GM12878 (cell line): ENCODE results near the gene HK1. TPM values are rescaled to one million over a fixed set of nuclear protein-coding genes. Genes with fewer than 3 reads are reported as not detected.
A peak's percentile ranks its signal among the peaks of the same experiment; 100 is the strongest.

Experiments used
- BCL11A ChIP-seq: IDR thresholded peaks from 2 replicates; pipeline ENCODE4 v1.6.1; 2011; ENCODE audit warnings: low read depth, low read length
- CEBPB ChIP-seq, 2 experiments: fragments of 150-350 bp in 1 of 2; IDR thresholded peaks; 2 replicates each; pipeline ENCODE4 v1.6.1; 2012 to 2014; ENCODE audit warnings: low read depth in 2 of 2, low read length in 2 of 2, borderline replicate concordance in 1 of 2, inconsistent platforms in 1 of 2
- ETV6 ChIP-seq, 2 experiments: fragments of 450-650 bp in 1 of 2; IDR thresholded peaks in 1 of 2; conservative IDR thresholded peaks in 1 of 2; 2 replicates each; pipeline ENCODE4 v1.6.1; 2014; ENCODE audit warnings: antibody characterized with exemption in 1 of 2, borderline replicate concordance in 1 of 2, low read depth in 1 of 2, mild to moderate bottlenecking in 1 of 2, moderate library complexity in 1 of 2
- GABPA ChIP-seq: IDR thresholded peaks from 2 replicates; pipeline ENCODE4 v1.6.1; 2014; ENCODE audit warnings: antibody characterized with exemption, low read depth, mild to moderate bottlenecking, inconsistent platforms
- HDAC6 ChIP-seq: fragments of 200-600 bp; sonication (generic); IDR thresholded peaks from one replicate; pipeline ENCODE4 v1.8.0; 2017; ENCODE audit warnings: antibody characterized with exemption; ENCODE audit not compliant: unreplicated experiment
- KDM1A ChIP-seq: fragments of 200-600 bp; sonication (generic); IDR thresholded peaks from 2 replicates; pipeline ENCODE4 v1.6.1; 2016; ENCODE audit warnings: borderline replicate concordance
- MYC ChIP-seq: IDR thresholded peaks from 2 replicates; pipeline ENCODE4 v1.6.1; 2011; ENCODE audit warnings: mild to moderate bottlenecking, low read length, moderate library complexity, inconsistent platforms; ENCODE audit not compliant: insufficient read depth, insufficient replicate concordance, insufficient read length, severe bottlenecking
- NFIC ChIP-seq: IDR thresholded peaks from 2 replicates; pipeline ENCODE4 v1.6.1; 2012; ENCODE audit warnings: low read depth, mild to moderate bottlenecking, inconsistent platforms, low read length, moderate library complexity
- NFYA ChIP-seq: IDR thresholded peaks from 2 replicates; pipeline ENCODE4 v1.6.1; 2011; ENCODE audit warnings: low read depth, mild to moderate bottlenecking, low read length, improper control_type of control experiment, borderline replicate concordance
- RAD51 ChIP-seq: fragments of 450-650 bp; IDR thresholded peaks from 2 replicates; pipeline ENCODE4 v1.6.1; 2016; ENCODE audit warnings: moderate library complexity, mild to moderate bottlenecking, inconsistent platforms
- SUPT20H ChIP-seq: IDR thresholded peaks from 2 replicates; pipeline ENCODE4 v1.6.1; 2011; ENCODE audit warnings: low read depth, mild to moderate bottlenecking, low read length, moderate library complexity, borderline replicate concordance; ENCODE audit not compliant: control insufficient read depth
- TCF7 ChIP-seq: IDR thresholded peaks from 2 replicates; pipeline ENCODE4 v1.6.1; 2014; ENCODE audit warnings: antibody characterized with exemption, borderline replicate concordance
- USF2 ChIP-seq: IDR thresholded peaks from 2 replicates; pipeline ENCODE4 v1.6.1; 2011; ENCODE audit warnings: low read depth, low read length, improper control_type of control experiment, borderline replicate concordance
- YY1 ChIP-seq: IDR thresholded peaks from 2 replicates; pipeline ENCODE4 v1.6.1; 2011; ENCODE audit warnings: low read depth, mild to moderate bottlenecking, low read length
- ZNF274 ChIP-seq: IDR thresholded peaks from one replicate; pipeline ENCODE4 v1.8.0; 2011; ENCODE audit not compliant: insufficient read length, insufficient read depth
- polyA plus RNA-seq, 11 experiments: library from polyadenylated mRNA; depleted of rRNA in 4 of 11; unstranded in 6 of 11; stranded (reverse) in 5 of 11; fragments of >200 nt; fragmentation: Nextera tagmentation in 4 of 11; fragmentation: Illumina TruSeq in 1 of 11; extraction: Ambion mirVana in 4 of 11; extraction: Trizol in 1 of 11; gene quantifications; 1 replicate in 1 of 11; 2 replicates in 10 of 11; pipeline versions ENCODE4 v1.2.1 to v1.2.3, GENCODE V29; 2011 to 2016; ENCODE audit warnings: inconsistent platforms in 2 of 11, missing spikeins in 2 of 11, low read depth in 1 of 11
- total RNA-seq, 4 experiments: library from RNA; depleted of rRNA in 3 of 4; stranded (reverse); fragments of >200 nt in 3 of 4; fragmentation: Illumina TruSeq in 1 of 4; extraction: Trizol in 1 of 4; gene quantifications; 2 replicates each; pipeline versions ENCODE4 v1.2.1 to v1.2.3, GENCODE V29; 2013 to 2021
- TF ChIP-seq, protein P1 (sequence below): fragments of 450-650 bp; IDR thresholded peaks from 2 replicates; pipeline ENCODE4 v1.6.1; 2017; ENCODE audit warnings: mild to moderate bottlenecking, moderate library complexity
- TF ChIP-seq, protein P2 (sequence below): fragments of 150-350 bp; IDR thresholded peaks from 2 replicates; pipeline ENCODE4 v1.6.1; 2016; ENCODE audit warnings: low read depth, low read length
- TF ChIP-seq, protein P3 (sequence below), 3 experiments: IDR thresholded peaks in 2 of 3; conservative IDR thresholded peaks in 1 of 3; 2 replicates each; pipeline ENCODE4 v1.5.1; 2011; ENCODE audit warnings: low read depth in 3 of 3, low read length in 3 of 3, mild to moderate bottlenecking in 3 of 3, control low read depth in 2 of 3, moderate library complexity in 2 of 3, inconsistent platforms in 1 of 3, mixed read lengths in 1 of 3; ENCODE audit not compliant: control insufficient read depth in 2 of 3, insufficient read depth in 1 of 3; ENCODE audit errors: extremely low read depth in 1 of 3

HK1 gene
- total and polyA plus RNA-seq, 10 of the 15 experiments (the other 5 are each of a cell fraction or from before 2014, with no cell fraction given), result 3.4 to 77.3 (median 46.6) TPM

GRCh38 chr10:69327463-69328379 lies 49.4 kb downstream of the HK1 start (continued):
- no peak for TF ChIP-seq KDM1A
- TF ChIP-seq NFYA, result no peak
- TF ChIP-seq TCF7, result no peak
- no peak for TF ChIP-seq CEBPB (IDR thresholded peaks at IDR 0.05; ENCODE audit: borderline replicate concordance in 1 of 2, low read depth in 2 of 2, low read length in 2 of 2)
- TF ChIP-seq, protein P1, sequence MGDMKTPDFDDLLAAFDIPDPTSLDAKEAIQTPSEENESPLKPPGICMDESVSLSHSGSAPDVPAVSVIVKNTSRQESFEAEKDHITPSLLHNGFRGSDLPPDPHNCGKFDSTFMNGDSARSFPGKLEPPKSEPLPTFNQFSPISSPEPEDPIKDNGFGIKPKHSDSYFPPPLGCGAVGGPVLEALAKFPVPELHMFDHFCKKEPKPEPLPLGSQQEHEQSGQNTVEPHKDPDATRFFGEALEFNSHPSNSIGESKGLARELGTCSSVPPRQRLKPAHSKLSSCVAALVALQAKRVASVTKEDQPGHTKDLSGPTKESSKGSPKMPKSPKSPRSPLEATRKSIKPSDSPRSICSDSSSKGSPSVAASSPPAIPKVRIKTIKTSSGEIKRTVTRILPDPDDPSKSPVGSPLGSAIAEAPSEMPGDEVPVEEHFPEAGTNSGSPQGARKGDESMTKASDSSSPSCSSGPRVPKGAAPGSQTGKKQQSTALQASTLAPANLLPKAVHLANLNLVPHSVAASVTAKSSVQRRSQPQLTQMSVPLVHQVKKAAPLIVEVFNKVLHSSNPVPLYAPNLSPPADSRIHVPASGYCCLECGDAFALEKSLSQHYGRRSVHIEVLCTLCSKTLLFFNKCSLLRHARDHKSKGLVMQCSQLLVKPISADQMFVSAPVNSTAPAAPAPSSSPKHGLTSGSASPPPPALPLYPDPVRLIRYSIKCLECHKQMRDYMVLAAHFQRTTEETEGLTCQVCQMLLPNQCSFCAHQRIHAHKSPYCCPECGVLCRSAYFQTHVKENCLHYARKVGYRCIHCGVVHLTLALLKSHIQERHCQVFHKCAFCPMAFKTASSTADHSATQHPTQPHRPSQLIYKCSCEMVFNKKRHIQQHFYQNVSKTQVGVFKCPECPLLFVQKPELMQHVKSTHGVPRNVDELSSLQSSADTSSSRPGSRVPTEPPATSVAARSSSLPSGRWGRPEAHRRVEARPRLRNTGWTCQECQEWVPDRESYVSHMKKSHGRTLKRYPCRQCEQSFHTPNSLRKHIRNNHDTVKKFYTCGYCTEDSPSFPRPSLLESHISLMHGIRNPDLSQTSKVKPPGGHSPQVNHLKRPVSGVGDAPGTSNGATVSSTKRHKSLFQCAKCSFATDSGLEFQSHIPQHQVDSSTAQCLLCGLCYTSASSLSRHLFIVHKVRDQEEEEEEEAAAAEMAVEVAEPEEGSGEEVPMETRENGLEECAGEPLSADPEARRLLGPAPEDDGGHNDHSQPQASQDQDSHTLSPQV, result no peak
- no peak for TF ChIP-seq MYC
- TF ChIP-seq, protein P2, sequence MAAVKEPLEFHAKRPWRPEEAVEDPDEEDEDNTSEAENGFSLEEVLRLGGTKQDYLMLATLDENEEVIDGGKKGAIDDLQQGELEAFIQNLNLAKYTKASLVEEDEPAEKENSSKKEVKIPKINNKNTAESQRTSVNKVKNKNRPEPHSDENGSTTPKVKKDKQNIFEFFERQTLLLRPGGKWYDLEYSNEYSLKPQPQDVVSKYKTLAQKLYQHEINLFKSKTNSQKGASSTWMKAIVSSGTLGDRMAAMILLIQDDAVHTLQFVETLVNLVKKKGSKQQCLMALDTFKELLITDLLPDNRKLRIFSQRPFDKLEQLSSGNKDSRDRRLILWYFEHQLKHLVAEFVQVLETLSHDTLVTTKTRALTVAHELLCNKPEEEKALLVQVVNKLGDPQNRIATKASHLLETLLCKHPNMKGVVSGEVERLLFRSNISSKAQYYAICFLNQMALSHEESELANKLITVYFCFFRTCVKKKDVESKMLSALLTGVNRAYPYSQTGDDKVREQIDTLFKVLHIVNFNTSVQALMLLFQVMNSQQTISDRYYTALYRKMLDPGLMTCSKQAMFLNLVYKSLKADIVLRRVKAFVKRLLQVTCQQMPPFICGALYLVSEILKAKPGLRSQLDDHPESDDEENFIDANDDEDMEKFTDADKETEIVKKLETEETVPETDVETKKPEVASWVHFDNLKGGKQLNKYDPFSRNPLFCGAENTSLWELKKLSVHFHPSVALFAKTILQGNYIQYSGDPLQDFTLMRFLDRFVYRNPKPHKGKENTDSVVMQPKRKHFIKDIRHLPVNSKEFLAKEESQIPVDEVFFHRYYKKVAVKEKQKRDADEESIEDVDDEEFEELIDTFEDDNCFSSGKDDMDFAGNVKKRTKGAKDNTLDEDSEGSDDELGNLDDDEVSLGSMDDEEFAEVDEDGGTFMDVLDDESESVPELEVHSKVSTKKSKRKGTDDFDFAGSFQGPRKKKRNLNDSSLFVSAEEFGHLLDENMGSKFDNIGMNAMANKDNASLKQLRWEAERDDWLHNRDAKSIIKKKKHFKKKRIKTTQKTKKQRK, result no peak
- TF ChIP-seq, protein P3, sequence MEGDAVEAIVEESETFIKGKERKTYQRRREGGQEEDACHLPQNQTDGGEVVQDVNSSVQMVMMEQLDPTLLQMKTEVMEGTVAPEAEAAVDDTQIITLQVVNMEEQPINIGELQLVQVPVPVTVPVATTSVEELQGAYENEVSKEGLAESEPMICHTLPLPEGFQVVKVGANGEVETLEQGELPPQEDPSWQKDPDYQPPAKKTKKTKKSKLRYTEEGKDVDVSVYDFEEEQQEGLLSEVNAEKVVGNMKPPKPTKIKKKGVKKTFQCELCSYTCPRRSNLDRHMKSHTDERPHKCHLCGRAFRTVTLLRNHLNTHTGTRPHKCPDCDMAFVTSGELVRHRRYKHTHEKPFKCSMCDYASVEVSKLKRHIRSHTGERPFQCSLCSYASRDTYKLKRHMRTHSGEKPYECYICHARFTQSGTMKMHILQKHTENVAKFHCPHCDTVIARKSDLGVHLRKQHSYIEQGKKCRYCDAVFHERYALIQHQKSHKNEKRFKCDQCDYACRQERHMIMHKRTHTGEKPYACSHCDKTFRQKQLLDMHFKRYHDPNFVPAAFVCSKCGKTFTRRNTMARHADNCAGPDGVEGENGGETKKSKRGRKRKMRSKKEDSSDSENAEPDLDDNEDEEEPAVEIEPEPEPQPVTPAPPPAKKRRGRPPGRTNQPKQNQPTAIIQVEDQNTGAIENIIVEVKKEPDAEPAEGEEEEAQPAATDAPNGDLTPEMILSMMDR (IDR thresholded peaks at IDR 0.05 in 2 of 3, conservative IDR thresholded peaks at IDR 0.05 in 1 of 3; ENCODE audit: control insufficient read depth in 2 of 3, extremely low read depth in 1 of 3, insufficient read depth in 1 of 3, low read depth in 3 of 3, low read length in 3 of 3), result no peak
- TF ChIP-seq ETV6 (conservative IDR thresholded peaks at IDR 0.05 in 1 of 2, IDR thresholded peaks at IDR 0.05 in 1 of 2; ENCODE audit: borderline replicate concordance in 1 of 2, low read depth in 1 of 2), result no peak
- no peak for TF ChIP-seq GABPA
- no peak for TF ChIP-seq SUPT20H
- TF ChIP-seq NFIC, result no peak
- peak; percentile 85 for TF ChIP-seq YY1
- no peak for TF ChIP-seq HDAC6
- peak; percentile 78 for TF ChIP-seq RAD51
- TF ChIP-seq BCL11A, result no peak
- TF ChIP-seq ZNF274, result no peak
- no peak for TF ChIP-seq USF2
